GM18499 (cell line): Measurements from ENCODE around the gene DCDC2C.
"Not testable (repeated sequence)": the region's sequence is repeated elsewhere in the genome, so short reads cannot be mapped to it uniquely, and the experiment has no call there.

Experiments
- ATAC-seq: cut with Tn5 transposase; IDR thresholded peaks from one replicate; pipeline ENCODE4 v1.9.1; 2021; ENCODE audit warnings: moderate number of reproducible peaks; ENCODE audit not compliant: insufficient read depth, unreplicated experiment

Gene DCDC2C

GRCh38 chr2:3806730-3807129, 103.4 kb downstream of the DCDC2C start:
- no peak for ATAC-seq

GRCh38 chr2:3807853-3808252, 104.5 kb downstream of the DCDC2C start:
- ATAC-seq = no peak

GRCh38 chr2:3814706-3815245, 111.4 kb downstream of the DCDC2C start:
- no peak for ATAC-seq

- not testable (repeated sequence) for ATAC-seq
Observed at GRCh38 chr2:3817144-3817543, 113.8 kb downstream of the DCDC2C start.

GRCh38 chr2:3823748-3824147, 120.4 kb downstream of the DCDC2C start:
- no peak for ATAC-seq

- no peak for ATAC-seq
Observed at GRCh38 chr2:3827673-3828575, 124.5 kb downstream of the DCDC2C start.

GRCh38 chr2:3830796-3831195, 127.4 kb downstream of the DCDC2C start:
- no peak for ATAC-seq

- ATAC-seq = no peak
Observed at GRCh38 chr2:3837086-3837485, 133.7 kb downstream of the DCDC2C start.

GRCh38 chr2:3838348-3838747, 135.0 kb downstream of the DCDC2C start:
- no peak for ATAC-seq

GRCh38 chr2:3839476-3839875, 136.1 kb downstream of the DCDC2C start:
- ATAC-seq = no peak

GRCh38 chr2:3840611-3841155, 137.3 kb downstream of the DCDC2C start:
- ATAC-seq = no peak

GRCh38 chr2:3847397-3848052, 144.2 kb downstream of the DCDC2C start:
- ATAC-seq = no peak

- ATAC-seq = no peak
Observed at GRCh38 chr2:3848776-3849175, 145.4 kb downstream of the DCDC2C start.

- no peak for ATAC-seq
Observed at GRCh38 chr2:3849213-3849612, 145.8 kb downstream of the DCDC2C start.

GRCh38 chr2:3857576-3857975, 154.2 kb downstream of the DCDC2C start:
- ATAC-seq = no peak

GRCh38 chr2:3864943-3865865, 161.8 kb downstream of the DCDC2C start:
- no peak for ATAC-seq

GRCh38 chr2:3867469-3867868, 164.1 kb downstream of the DCDC2C start:
- no peak for ATAC-seq

- ATAC-seq = no peak
Observed at GRCh38 chr2:3868012-3868805, 164.8 kb downstream of the DCDC2C start.

GRCh38 chr2:3870222-3870621, 166.8 kb downstream of the DCDC2C start:
- ATAC-seq = no peak
